PFSK-1 (cell line): Measurements from ENCODE around the gene MKLN1.

Experiments
- SIN3A ChIP-seq: IDR thresholded peaks from 2 replicates; pipeline ENCODE4 v1.6.1; 2012; ENCODE audit warnings: mild to moderate bottlenecking, low read length, moderate library complexity, borderline replicate concordance; ENCODE audit not compliant: insufficient read depth
- TAF1 ChIP-seq: IDR thresholded peaks from 2 replicates; pipeline ENCODE4 v1.6.1; 2012; ENCODE audit warnings: low read length, control low read depth, borderline replicate concordance; ENCODE audit not compliant: insufficient read depth
- TF ChIP-seq, protein P1 (sequence below), 2 experiments: IDR thresholded peaks; 2 replicates each; pipeline versions ENCODE4 v1.6.1 to v1.8.0; 2011 to 2012; ENCODE audit warnings: low read depth in 2 of 2, low read length in 2 of 2, control low read depth in 1 of 2, inconsistent platforms in 1 of 2, mild to moderate bottlenecking in 1 of 2, moderate library complexity in 1 of 2; ENCODE audit not compliant: insufficient read depth in 1 of 2

- TF ChIP-seq TAF1 (no peak), SIN3A (no peak)
- TF ChIP-seq, protein P1, sequence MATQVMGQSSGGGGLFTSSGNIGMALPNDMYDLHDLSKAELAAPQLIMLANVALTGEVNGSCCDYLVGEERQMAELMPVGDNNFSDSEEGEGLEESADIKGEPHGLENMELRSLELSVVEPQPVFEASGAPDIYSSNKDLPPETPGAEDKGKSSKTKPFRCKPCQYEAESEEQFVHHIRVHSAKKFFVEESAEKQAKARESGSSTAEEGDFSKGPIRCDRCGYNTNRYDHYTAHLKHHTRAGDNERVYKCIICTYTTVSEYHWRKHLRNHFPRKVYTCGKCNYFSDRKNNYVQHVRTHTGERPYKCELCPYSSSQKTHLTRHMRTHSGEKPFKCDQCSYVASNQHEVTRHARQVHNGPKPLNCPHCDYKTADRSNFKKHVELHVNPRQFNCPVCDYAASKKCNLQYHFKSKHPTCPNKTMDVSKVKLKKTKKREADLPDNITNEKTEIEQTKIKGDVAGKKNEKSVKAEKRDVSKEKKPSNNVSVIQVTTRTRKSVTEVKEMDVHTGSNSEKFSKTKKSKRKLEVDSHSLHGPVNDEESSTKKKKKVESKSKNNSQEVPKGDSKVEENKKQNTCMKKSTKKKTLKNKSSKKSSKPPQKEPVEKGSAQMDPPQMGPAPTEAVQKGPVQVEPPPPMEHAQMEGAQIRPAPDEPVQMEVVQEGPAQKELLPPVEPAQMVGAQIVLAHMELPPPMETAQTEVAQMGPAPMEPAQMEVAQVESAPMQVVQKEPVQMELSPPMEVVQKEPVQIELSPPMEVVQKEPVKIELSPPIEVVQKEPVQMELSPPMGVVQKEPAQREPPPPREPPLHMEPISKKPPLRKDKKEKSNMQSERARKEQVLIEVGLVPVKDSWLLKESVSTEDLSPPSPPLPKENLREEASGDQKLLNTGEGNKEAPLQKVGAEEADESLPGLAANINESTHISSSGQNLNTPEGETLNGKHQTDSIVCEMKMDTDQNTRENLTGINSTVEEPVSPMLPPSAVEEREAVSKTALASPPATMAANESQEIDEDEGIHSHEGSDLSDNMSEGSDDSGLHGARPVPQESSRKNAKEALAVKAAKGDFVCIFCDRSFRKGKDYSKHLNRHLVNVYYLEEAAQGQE (IDR thresholded peaks at IDR 0.05; ENCODE audit: insufficient read depth in 1 of 2, low read depth in 2 of 2, low read length in 2 of 2) = no peak
Observed at GRCh38 chr7:131293018-131293417, 34.7 kb upstream of the MKLN1 start.
